Loucy (cell line): Measurements from ENCODE around the gene CHST11.

ENCODE experiments used
- H2AFZ ChIP-seq: fragments of 200-600 bp; sonication (generic); 2 replicates; pipeline ENCODE4 v1.6.0; 2016; ENCODE audit warnings: antibody characterized with exemption, mild to moderate bottlenecking, low read length, moderate library complexity
- H3F3A ChIP-seq: fragments of 200-600 bp; 2 replicates; pipeline ENCODE4 v1.6.0; 2016; ENCODE audit warnings: antibody characterized with exemption, low read depth, mild to moderate bottlenecking
- H3K27me3 ChIP-seq: fragments of 200-600 bp; sonication (generic); 2 replicates; pipeline ENCODE4 v1.6.1; 2014; ENCODE audit warnings: low read length, mild to moderate bottlenecking; ENCODE audit not compliant: insufficient read depth, poor library complexity, severe bottlenecking
- H3K36me3 ChIP-seq: fragments of 200-600 bp; sonication (generic); 2 replicates; pipeline ENCODE4 v1.6.1; 2016; ENCODE audit warnings: low read length; ENCODE audit not compliant: insufficient read depth
- H3K4me1 ChIP-seq: fragments of 200-600 bp; sonication (generic); 2 replicates; pipeline ENCODE4 v1.5.1; 2014; ENCODE audit warnings: low read length, mild to moderate bottlenecking; ENCODE audit not compliant: insufficient read depth, poor library complexity, severe bottlenecking
- H3K4me2 ChIP-seq: fragments of 200-600 bp; sonication (generic); 2 replicates; pipeline ENCODE4 v1.6.0; 2014; ENCODE audit warnings: antibody characterized with exemption, low read length, low read depth, mild to moderate bottlenecking; ENCODE audit not compliant: poor library complexity, severe bottlenecking
- H3K4me3 ChIP-seq: fragments of 200-600 bp; sonication (generic); 2 replicates; pipeline ENCODE4 v1.5.1; 2014; ENCODE audit warnings: low read length, mild to moderate bottlenecking, mixed read lengths; ENCODE audit not compliant: poor library complexity, severe bottlenecking
- H3K79me2 ChIP-seq: fragments of 200-600 bp; sonication (generic); 2 replicates; pipeline ENCODE4 v1.6.1; 2014; ENCODE audit warnings: low read length; ENCODE audit not compliant: insufficient read depth
- H3K9ac ChIP-seq: fragments of 200-600 bp; sonication (generic); 2 replicates; pipeline ENCODE4 v1.6.0; 2014; ENCODE audit warnings: mild to moderate bottlenecking, low read depth, low read length, moderate library complexity; ENCODE audit not compliant: poor library complexity, severe bottlenecking
- H3K9me2 ChIP-seq: fragments of 200-600 bp; sonication (generic); replicated peaks from 2 replicates; pipeline ENCODE4 v1.6.1; 2016; ENCODE audit warnings: low read depth, low read length, mixed read lengths
- H3K9me3 ChIP-seq: fragments of 200-600 bp; sonication (generic); 2 replicates; pipeline ENCODE4 v1.6.1; 2014; ENCODE audit warnings: mild to moderate bottlenecking, antibody characterized with exemption, low read length, low read depth; ENCODE audit not compliant: insufficient read depth
- H4K20me1 ChIP-seq: fragments of 200-600 bp; sonication (generic); 2 replicates; pipeline ENCODE4 v1.6.0; 2014; ENCODE audit warnings: antibody characterized with exemption, low read length, mild to moderate bottlenecking; ENCODE audit not compliant: insufficient read depth, poor library complexity, severe bottlenecking
- CTCF ChIP-seq: fragments of 200-600 bp; sonication (generic); conservative IDR thresholded peaks from 2 replicates; pipeline ENCODE4 v1.5.1; 2014; ENCODE audit warnings: mild to moderate bottlenecking, antibody characterized with exemption, low read length
- EZH2phosphoT487 ChIP-seq: fragments of 200-600 bp; IDR thresholded peaks from 2 replicates; pipeline ENCODE4 v1.6.1; 2018; ENCODE audit warnings: antibody characterized with exemption, mild to moderate bottlenecking, moderate library complexity, borderline replicate concordance

CHST11 gene

GRCh38 chr12:104741077-104741476, 284.3 kb downstream of the CHST11 start:
- H3K4me2 ChIP-seq, result no peak overlapping the region
- H3K9ac ChIP-seq, result no peak overlapping the region
- H3K36me3 ChIP-seq, result peaks cover 62% of the 10 kb centered on the region; the same call in 1 of the 2 replicates
- H4K20me1 ChIP-seq, result peaks cover 92% of the 10 kb centered on the region
- H3K4me3 ChIP-seq, result no peak overlapping the region
- H3K9me2 ChIP-seq, result no peaks in the 10 kb centered on the region
- H2AFZ ChIP-seq, result no peak overlapping the region
- H3K4me1 ChIP-seq, result peaks cover 3% of the 10 kb centered on the region
- peaks cover 97% of the 10 kb centered on the region for H3K79me2 ChIP-seq
- H3K9me3 ChIP-seq, result no peaks in the 10 kb centered on the region
- no peaks in the 10 kb centered on the region for H3F3A ChIP-seq
- no peaks in the 10 kb centered on the region for H3K27me3 ChIP-seq
- TF ChIP-seq CTCF, result no peak
- TF ChIP-seq EZH2phosphoT487, result no peak

GRCh38 chr12:104741497-104742367, 285.0 kb downstream of the CHST11 start:
- Histone ChIP-seq H3F3A (no peaks in the 10 kb centered on the region), H3K27me3 (no peaks in the 10 kb centered on the region), H3K4me2 (no peak overlapping the region)

GRCh38 chr12:104742551-104743201, 285.9 kb downstream of the CHST11 start:
- no peak overlapping the region for H3K9ac ChIP-seq
- peaks cover 92% of the 10 kb centered on the region for H4K20me1 ChIP-seq
- H3K9me3 ChIP-seq, result no peaks in the 10 kb centered on the region
- H3K9me2 ChIP-seq, result no peaks in the 10 kb centered on the region
- H3K27me3 ChIP-seq, result no peaks in the 10 kb centered on the region
- H3K4me2 ChIP-seq, result no peak overlapping the region
- H3K79me2 ChIP-seq, result peaks cover 97% of the 10 kb centered on the region
- H3F3A ChIP-seq, result no peaks in the 10 kb centered on the region
- no peak overlapping the region for H3K4me3 ChIP-seq
- H2AFZ ChIP-seq, result no peak overlapping the region
- peaks cover 51% of the 10 kb centered on the region; the same call in 1 of the 2 replicates for H3K36me3 ChIP-seq
- peaks cover 2% of the 10 kb centered on the region for H3K4me1 ChIP-seq
- no peak for TF ChIP-seq EZH2phosphoT487
- no peak for TF ChIP-seq CTCF

More at GRCh38 chr12:104741497-104742367, 285.0 kb downstream of the CHST11 start:
- TF ChIP-seq EZH2phosphoT487, result no peak
- no peak for TF ChIP-seq CTCF
- Histone ChIP-seq H3K36me3 (peaks cover 58% of the 10 kb centered on the region; the same call in 1 of the 2 replicates), H3K9me3 (no peaks in the 10 kb centered on the region), H3K4me3 (no peak overlapping the region), H2AFZ (no peak overlapping the region), H3K9me2 (no peaks in the 10 kb centered on the region), H3K4me1 (no peaks in the 10 kb centered on the region), H3K9ac (no peak overlapping the region), H3K79me2 (peaks cover 97% of the 10 kb centered on the region), H4K20me1 (peaks cover 92% of the 10 kb centered on the region)
